ENCODE measurements around the gene AZI2.

The AZI2 gene

DNA sequence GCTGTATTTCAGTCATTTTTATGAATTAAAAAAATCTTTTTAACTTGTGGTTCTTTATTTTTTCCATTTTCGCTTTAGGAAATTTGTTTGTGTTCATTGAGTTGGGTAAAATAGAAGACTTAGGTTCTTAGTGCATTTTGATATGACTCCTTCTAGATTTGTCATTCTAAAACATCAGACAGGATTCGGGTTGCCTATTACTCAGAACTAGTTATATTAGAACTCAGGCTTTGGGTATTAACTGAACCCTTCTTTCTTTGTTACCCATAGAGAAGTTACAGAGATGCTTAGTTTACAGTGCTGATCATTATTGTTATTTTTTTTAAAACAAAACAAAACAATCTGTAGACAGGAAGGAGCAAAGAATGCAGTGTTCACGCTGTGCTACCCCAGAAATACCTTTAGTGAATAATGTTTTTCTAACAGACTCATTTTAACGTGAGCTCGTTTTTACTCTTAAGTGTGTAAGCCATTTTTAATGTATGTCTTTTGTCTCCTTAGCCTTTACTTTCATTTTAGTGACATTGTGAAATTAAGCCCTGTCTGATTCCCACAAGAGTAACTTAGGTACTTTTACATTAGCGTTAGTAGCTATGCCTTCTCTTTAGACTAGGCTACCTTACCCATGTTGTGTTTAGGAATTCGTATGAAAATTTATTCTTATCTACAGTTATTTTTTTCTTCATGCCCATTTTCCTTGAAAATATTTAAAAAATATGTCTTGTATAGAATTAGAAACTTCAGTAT lies 53.8 kb downstream of the AZI2 start:
- no peak overlapping the region for H3K9ac ChIP-seq (ENCODE audit: low read length)
- no peak overlapping the region for H3K4me3 ChIP-seq (ENCODE audit: low read length)
- peaks cover 4% of the 10 kb centered on the region for H3K36me3 ChIP-seq (ENCODE audit: control insufficient read depth, insufficient read depth, low read length)
- no peaks in the 10 kb centered on the region for H3K4me1 ChIP-seq (ENCODE audit: control insufficient read depth, insufficient read depth, low read length)
- H3K27ac ChIP-seq (ENCODE audit: low read depth, low read length) = no peak overlapping the region
- H3K27me3 ChIP-seq (ENCODE audit: control insufficient read depth, insufficient read depth, low read length) = no peaks in the 10 kb centered on the region

DNA sequence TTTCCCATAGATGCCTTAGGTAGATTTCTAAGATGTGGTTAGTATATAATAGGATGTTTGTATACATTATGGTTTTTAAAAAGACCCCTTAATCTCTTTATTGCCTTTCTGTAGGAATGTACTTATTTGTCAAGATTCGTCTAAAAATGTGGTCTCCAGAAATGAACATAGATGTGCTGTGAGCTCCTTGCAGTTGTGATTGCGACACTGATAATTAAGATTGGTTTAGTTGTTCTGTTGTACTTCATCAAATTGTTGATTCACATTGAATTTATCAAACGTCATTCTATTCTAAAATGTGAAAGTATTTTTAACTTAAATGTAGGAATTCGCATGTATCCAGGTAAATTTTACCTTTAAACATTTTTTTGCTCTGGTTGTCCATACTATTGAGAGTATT lies 56.0 kb downstream of the AZI2 start:
- no peak overlapping the region for H3K27ac ChIP-seq (ENCODE audit: low read depth, low read length)
- no peak overlapping the region for H3K9ac ChIP-seq (ENCODE audit: low read length)
- peaks cover 4% of the 10 kb centered on the region for H3K36me3 ChIP-seq (ENCODE audit: control insufficient read depth, insufficient read depth, low read length)
- H3K27me3 ChIP-seq (ENCODE audit: control insufficient read depth, insufficient read depth, low read length) = no peaks in the 10 kb centered on the region
- no peaks in the 10 kb centered on the region for H3K4me1 ChIP-seq (ENCODE audit: control insufficient read depth, insufficient read depth, low read length)
- no peak overlapping the region for H3K4me3 ChIP-seq (ENCODE audit: low read length)

DNA sequence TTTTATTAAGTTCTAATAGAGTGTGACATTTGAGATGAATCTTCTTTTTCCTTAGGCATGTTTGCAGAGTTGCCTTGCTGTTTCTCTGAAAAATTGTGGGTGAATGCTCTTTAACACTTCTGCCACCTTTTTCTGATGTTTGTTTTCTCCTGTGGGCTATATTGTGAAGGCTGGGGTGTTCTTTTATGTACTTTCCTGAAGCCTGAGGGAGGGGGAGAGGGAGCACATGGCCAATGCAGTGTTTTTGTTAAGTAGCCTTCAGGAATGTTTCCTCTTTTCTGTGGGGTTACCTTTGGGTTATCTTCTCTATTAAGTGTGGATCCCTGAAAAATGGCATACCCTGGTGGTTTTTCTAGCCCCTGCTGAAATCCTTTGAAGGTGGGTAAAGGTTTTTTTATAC lies 57.0 kb downstream of the AZI2 start:
- Histone ChIP-seq H3K27me3 (ENCODE audit: control insufficient read depth, insufficient read depth, low read length) (no peaks in the 10 kb centered on the region), H3K36me3 (ENCODE audit: control insufficient read depth, insufficient read depth, low read length) (peaks cover 4% of the 10 kb centered on the region), H3K9ac (ENCODE audit: low read length) (no peak overlapping the region), H3K4me1 (ENCODE audit: control insufficient read depth, insufficient read depth, low read length) (no peaks in the 10 kb centered on the region), H3K4me3 (ENCODE audit: low read length) (no peak overlapping the region), H3K27ac (ENCODE audit: low read depth, low read length) (no peak overlapping the region)

DNA sequence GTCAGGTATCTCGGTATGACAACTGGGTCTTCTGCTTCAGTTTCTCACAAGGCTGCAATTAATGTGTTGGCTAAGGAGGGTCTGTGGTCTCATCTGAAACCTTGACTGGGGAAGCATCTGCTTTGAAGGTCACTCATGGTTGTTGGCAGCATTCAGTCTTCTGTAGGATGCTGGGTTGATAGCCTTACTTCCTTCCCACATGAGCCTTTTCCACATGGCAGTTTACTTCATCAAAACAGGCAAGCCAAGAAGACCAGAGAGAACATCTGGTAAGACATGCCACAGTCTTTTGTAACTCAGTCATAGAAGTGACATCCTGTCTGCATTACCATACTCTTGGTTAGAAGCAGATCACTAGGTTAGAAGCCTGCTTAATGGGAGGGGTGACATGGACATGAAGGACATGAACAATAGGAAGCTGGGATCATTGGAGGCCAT lies 57.7 kb downstream of the AZI2 start:
- H3K36me3 ChIP-seq (ENCODE audit: control insufficient read depth, insufficient read depth, low read length) = peaks cover 4% of the 10 kb centered on the region
- H3K9ac ChIP-seq (ENCODE audit: low read length) = no peak overlapping the region
- no peaks in the 10 kb centered on the region for H3K27me3 ChIP-seq (ENCODE audit: control insufficient read depth, insufficient read depth, low read length)

DNA sequence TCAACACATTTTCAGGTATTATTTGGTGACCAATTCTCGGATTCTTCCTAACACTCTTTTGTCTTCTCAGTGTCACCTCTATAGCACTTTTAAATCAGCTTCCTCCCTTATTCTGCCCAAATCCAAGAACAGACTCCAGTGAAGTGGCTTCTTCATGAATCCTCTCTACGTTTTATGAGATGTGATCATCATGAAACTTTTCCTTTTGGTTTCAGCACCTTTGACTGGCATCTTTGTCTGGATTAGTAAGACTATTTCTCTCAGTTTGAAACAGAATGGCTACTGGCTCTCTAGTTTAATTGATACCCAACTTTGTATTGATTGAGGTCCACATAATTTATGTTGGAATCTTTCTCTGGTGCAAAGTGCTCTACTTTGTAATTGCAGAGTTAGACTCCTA lies 61.6 kb downstream of the AZI2 start:
- H3K27me3 ChIP-seq (ENCODE audit: control insufficient read depth, insufficient read depth, low read length) = no peaks in the 10 kb centered on the region
- H3K4me3 ChIP-seq (ENCODE audit: low read length) = no peak overlapping the region
- no peak overlapping the region for H3K27ac ChIP-seq (ENCODE audit: low read depth, low read length)
- peaks cover 4% of the 10 kb centered on the region for H3K36me3 ChIP-seq (ENCODE audit: control insufficient read depth, insufficient read depth, low read length)
- H3K9ac ChIP-seq (ENCODE audit: low read length) = no peak overlapping the region
- H3K4me1 ChIP-seq (ENCODE audit: control insufficient read depth, insufficient read depth, low read length) = no peaks in the 10 kb centered on the region

More for the DNA sequence above, 57.7 kb downstream of the AZI2 start:
- H3K4me3 ChIP-seq (ENCODE audit: low read length) = no peak overlapping the region
- H3K4me1 ChIP-seq (ENCODE audit: control insufficient read depth, insufficient read depth, low read length) = no peaks in the 10 kb centered on the region
- H3K27ac ChIP-seq (ENCODE audit: low read depth, low read length) = no peak overlapping the region

DNA sequence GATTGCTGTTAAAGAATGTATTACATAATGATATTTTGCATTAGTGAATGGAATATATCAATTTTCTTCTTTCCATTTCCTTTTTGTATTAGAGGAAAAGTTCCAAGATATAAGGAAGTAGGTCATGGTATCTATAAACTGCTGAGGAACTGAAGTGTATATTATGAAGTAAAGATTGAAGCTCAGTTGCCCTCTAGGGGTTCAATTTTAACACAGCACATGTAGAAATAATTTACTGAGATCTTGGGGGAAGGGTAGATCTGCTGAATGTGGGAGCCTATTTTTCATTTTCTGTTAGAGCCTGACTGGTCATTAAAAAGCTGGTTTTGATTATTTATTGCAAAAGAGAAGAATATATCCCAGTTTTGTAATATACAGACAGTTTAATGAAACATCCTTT lies 62.0 kb downstream of the AZI2 start:
- H3K27ac ChIP-seq (ENCODE audit: low read depth, low read length) = no peak overlapping the region
- no peak overlapping the region for H3K9ac ChIP-seq (ENCODE audit: low read length)
- peaks cover 4% of the 10 kb centered on the region for H3K36me3 ChIP-seq (ENCODE audit: control insufficient read depth, insufficient read depth, low read length)
- no peaks in the 10 kb centered on the region for H3K27me3 ChIP-seq (ENCODE audit: control insufficient read depth, insufficient read depth, low read length)
- H3K4me1 ChIP-seq (ENCODE audit: control insufficient read depth, insufficient read depth, low read length) = no peaks in the 10 kb centered on the region
- H3K4me3 ChIP-seq (ENCODE audit: low read length) = no peak overlapping the region

DNA sequence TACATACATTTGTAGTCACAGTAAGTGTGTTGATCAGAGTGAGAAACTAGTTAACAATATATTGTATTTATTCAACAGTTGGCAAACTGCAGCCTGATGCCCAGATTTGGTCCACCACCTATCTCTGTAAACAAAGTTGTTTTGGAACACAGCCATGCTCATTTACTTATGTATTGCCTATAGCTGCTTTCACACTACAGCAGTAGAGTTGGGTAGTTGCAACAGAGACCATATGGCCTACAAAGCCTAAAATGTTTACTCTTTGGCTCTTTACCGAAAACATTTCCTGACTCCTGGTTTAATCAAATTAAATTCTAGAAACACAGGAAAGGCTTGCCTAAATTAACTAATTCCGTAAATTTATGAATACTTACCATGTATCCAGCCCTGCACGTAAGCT lies 67.8 kb downstream of the AZI2 start:
- H3K27ac ChIP-seq (ENCODE audit: low read depth, low read length) = no peak overlapping the region
- no peaks in the 10 kb centered on the region for H3K36me3 ChIP-seq (ENCODE audit: control insufficient read depth, insufficient read depth, low read length)
- H3K4me1 ChIP-seq (ENCODE audit: control insufficient read depth, insufficient read depth, low read length) = peaks cover 2% of the 10 kb centered on the region
- H3K27me3 ChIP-seq (ENCODE audit: control insufficient read depth, insufficient read depth, low read length) = no peaks in the 10 kb centered on the region
- H3K9ac ChIP-seq (ENCODE audit: low read length) = no peak overlapping the region
- no peak overlapping the region for H3K4me3 ChIP-seq (ENCODE audit: low read length)

DNA sequence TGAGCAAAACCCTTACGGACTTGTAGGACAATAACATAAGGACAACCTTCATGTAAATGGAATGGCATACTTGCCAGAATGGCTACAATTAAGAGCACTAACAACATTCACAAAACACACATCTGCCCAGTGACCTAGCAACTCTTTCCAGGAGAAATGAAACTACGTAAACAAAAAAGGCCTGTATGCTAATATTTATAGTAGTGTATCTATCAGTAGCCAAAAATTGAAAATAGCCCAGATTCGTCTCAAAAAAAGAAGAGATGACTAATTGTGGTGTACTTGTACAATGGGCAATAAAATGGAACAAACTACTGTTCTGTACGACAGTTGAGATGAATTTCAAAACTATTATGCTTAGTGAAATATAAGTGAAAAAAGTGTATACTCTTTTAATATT lies 68.9 kb downstream of the AZI2 start:
- no peak overlapping the region for H3K4me3 ChIP-seq (ENCODE audit: low read length)
- H3K9ac ChIP-seq (ENCODE audit: low read length) = no peak overlapping the region
- H3K27me3 ChIP-seq (ENCODE audit: control insufficient read depth, insufficient read depth, low read length) = no peaks in the 10 kb centered on the region
- H3K36me3 ChIP-seq (ENCODE audit: control insufficient read depth, insufficient read depth, low read length) = no peaks in the 10 kb centered on the region
- peaks cover 2% of the 10 kb centered on the region for H3K4me1 ChIP-seq (ENCODE audit: control insufficient read depth, insufficient read depth, low read length)
- H3K27ac ChIP-seq (ENCODE audit: low read depth, low read length) = no peak overlapping the region

DNA sequence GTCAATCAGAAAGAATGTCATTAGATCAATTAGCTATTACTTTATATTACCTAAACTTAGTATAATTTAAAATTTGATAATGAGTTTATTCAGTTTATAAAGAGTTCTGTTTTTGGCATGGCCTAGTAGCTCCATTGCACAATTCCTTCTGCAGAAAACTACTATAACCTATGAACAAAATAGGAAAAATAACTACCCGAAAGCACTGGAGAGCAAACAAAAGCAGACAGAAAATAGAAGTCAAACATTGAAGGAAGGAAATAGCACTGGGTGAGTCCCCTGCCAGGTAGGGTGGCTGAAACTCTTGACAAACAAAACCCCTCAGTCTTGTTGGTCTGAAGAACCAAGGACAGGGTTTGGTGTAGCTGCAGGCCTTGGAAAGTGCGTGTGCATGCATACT lies 69.7 kb downstream of the AZI2 start:
- no peak overlapping the region for H3K27ac ChIP-seq (ENCODE audit: low read depth, low read length)
- H3K36me3 ChIP-seq (ENCODE audit: control insufficient read depth, insufficient read depth, low read length) = no peaks in the 10 kb centered on the region
- no peak overlapping the region for H3K9ac ChIP-seq (ENCODE audit: low read length)
- H3K4me3 ChIP-seq (ENCODE audit: low read length) = no peak overlapping the region
- peaks cover 2% of the 10 kb centered on the region for H3K4me1 ChIP-seq (ENCODE audit: control insufficient read depth, insufficient read depth, low read length)
- H3K27me3 ChIP-seq (ENCODE audit: control insufficient read depth, insufficient read depth, low read length) = no peaks in the 10 kb centered on the region

DNA sequence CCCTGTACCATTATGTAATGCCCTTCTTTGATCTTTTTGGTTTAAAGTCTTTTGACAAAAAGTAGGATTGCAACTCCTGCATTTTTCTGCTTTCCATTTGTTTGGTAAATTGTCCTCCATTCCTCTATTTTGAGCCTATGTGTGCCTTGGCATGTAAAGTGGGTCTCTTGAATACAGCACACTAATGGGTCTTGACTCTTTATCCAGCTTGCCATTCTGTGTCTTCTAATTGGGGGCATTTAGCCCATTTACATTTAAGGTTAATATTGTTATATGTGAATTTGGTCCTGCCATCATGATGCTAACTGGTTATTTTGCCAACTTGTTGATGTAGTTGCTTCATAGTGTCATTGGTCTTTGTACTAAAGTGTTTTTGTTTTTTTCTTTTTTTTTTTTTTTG lies 74.8 kb downstream of the AZI2 start:
- no peak overlapping the region for H3K27ac ChIP-seq (ENCODE audit: low read depth, low read length)
- no peak overlapping the region for H3K4me3 ChIP-seq (ENCODE audit: low read length)
- peaks cover 2% of the 10 kb centered on the region for H3K36me3 ChIP-seq (ENCODE audit: control insufficient read depth, insufficient read depth, low read length)
- H3K27me3 ChIP-seq (ENCODE audit: control insufficient read depth, insufficient read depth, low read length) = no peaks in the 10 kb centered on the region
- H3K9ac ChIP-seq (ENCODE audit: low read length) = no peak overlapping the region
- no peaks in the 10 kb centered on the region for H3K4me1 ChIP-seq (ENCODE audit: control insufficient read depth, insufficient read depth, low read length)

Measured in rectal smooth muscle tissue (tissue), 1 donor.